Suppressor macrophage treated with lipopolysaccharide for 1 hour (primary cell): ENCODE results near the gene PCDH12.

Source experiments
- DNase-seq, 3 donors: peaks; one replicate each; pipeline ENCODE4 v3.0.0-alpha.2; 2020 to 2022

The PCDH12 gene

DNA sequence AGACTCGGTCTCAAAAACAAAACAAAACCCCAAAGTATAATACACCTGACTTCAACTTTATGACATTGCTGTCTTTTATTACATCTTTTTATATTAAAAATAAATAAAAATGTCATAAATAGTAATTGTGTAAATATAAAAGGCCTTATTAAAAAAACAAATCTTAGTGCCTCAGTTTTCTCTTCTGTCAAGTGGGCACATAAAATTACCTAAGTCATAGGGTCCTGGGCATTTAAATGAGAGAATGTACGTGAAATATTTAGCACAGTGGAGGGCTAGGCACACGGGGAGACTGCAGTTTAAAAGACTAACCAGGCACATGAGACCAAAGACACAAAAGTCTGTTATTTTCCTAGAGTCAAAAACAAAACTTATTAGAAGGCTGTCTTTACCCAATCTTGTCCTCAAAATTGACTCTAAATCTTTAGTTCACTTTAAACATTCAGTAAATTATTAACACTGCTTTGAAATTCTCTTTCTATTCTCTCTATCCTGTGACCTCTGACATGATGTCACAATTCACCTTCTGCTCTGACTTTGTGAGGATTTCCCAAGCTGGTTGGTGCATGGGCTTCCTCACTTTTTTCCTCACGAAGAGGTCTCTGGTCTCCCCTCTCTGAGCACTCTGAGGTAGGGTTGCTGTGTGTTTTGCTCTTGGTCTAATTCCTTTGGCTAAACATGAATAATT lies 8.4 kb upstream of the PCDH12 start:
- no peak for DNase-seq

DNA sequence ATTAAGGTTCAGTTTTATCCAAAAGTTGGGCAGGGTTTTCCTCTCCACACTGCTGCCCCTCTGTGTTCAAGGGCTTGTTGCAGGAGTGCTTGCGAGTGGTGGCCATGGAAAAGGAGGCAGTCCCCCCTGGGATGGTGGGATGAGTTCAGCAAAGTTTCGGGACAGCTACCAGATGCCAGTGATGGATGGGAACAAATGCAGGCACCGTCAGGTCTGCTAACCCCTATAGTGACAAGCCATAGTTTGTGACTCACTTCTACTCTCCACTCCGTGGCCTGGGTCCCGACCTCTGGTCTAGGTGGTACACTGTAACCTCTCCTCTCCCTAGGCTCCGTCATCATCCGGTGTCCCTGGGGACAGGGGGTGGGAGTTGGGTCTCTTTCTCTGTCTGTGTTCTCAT lies 7.1 kb upstream of the PCDH12 start:
- no peak for DNase-seq

DNA sequence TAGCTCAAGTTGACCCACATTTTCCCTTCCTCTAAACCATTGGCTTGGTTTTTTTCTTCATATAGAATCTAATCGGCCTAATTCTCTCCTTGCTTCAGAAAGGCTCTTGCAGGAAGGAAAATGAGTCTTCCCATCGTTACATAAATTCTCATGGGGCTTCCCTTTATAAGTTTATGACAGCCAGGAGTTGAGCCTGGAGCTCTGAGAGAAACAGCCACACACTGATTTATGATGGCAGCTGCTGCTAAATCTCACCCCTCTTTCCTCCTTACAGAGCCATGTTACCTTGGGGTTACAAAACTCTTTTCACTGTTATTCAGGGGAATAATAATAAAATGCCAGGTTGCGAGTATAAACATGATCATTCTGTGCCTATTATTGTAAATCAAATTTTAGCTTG lies 5.7 kb upstream of the PCDH12 start:
- DNase-seq: no peak

DNA sequence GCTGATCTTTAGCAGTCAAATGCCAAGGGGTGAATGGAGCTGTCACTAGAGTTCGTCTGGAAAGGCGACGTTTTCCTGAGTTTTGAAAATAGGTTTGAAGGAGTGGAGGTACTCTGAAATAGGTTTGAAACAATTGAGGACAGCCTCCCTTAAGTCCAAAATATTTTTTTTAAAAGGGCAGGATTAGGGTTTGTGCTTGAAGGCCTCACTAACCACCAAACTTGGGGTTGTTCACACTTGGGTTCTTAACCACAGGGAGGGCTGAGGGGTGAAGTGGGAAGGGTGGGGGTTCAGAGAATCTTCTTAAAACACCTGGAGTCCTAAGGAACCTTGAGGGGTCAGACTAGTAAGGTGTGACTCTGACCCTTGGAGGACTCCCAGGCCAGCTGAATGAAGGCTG lies 3.5 kb upstream of the PCDH12 start:
- DNase-seq: no peak

DNA sequence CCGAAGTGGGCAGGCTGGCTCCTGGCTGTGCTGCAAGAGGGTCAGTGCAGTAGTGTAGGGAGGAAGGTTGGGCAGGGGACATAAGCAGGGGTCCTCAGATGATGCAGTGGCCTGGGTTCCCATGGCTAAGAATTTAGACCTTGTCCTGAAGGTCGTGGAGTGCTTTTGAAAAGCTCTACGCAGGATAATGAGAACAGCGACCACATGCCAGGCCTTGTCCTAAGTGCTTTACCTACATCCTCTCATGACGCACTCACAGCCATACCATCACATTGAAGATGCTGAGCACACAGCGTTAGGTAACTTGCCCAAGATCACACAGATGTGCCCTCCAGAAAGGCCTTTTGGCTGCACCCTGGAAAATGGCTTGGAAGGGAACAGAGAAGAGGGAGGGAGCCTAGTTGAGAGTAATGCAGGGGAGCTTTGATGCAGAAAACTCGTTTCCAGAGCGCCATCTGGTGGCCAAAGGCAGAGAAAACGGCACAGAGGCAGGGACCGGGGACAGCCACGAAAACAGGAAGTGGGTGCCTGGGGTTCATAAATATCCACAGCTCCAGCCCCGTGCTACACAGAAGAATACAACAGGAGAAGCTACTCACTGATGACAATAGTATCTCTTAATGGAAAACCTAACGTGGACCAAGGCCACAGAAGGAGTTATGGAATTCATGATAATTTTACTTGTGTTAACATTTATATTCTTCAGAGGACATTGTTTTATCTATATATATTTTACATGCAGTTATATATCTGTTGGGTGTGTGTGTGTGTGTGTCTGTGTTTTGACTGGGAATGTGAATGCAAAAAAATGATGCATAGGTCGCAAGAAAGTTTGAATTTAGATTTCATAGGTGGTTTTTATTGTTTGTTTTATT lies 2.7 kb upstream of the PCDH12 start:
- peak; percentile 95 to 97 (median 95) for DNase-seq

DNA sequence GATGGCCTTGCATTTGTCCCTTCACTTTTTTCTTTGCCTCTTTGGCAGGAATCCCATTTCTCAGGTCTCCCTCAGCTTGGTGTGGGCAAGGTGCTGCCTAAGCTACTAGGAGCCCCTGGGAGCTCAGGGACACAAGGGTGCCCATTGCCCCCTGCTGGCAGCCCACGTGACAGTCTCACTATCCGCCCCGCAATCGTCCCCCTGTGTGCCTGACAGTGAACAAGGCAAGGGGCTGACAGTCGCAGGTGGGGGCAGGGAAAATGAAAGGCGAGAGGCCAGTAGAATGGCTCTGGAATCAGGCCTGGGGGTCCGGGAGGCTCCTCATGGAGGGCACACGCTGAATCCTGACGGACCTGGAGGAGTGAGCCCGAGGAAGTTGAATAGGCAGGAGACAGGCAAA lies 2.0 kb upstream of the PCDH12 start:
- peak in 1 of 3 donors; percentile 52 for DNase-seq

DNA sequence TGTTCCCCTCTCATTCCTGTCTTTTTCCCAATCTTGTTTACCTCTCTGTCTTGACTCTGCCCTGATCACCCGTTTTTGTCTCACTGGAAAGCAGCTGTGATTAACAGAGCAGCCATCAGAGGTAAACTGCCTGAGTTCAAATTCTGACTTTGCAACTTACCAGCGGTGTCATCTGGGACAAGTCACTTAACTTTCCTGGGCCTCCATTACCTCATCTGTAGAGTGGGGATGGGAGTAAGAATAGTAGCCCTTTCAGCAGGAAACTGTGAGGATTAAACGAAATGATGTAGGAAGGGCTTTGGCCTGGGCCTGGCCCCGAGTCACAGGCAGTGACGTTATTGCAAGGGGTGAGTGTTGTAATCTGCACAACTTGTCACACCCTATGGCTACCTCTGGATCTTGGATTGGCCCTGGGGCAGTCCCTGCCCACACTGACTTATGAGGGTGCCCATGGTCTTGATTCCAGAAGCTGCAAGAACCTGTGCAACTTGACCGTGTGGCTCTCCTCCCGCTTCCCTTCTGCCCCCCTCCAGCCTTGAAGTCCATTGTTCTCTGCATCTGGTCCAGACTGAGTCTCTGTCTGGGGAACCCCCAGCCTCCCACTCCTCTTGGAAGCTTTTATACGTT lies 657 bp upstream of the PCDH12 start:
- peak; percentile 89 to 96 (median 91) for DNase-seq

DNA sequence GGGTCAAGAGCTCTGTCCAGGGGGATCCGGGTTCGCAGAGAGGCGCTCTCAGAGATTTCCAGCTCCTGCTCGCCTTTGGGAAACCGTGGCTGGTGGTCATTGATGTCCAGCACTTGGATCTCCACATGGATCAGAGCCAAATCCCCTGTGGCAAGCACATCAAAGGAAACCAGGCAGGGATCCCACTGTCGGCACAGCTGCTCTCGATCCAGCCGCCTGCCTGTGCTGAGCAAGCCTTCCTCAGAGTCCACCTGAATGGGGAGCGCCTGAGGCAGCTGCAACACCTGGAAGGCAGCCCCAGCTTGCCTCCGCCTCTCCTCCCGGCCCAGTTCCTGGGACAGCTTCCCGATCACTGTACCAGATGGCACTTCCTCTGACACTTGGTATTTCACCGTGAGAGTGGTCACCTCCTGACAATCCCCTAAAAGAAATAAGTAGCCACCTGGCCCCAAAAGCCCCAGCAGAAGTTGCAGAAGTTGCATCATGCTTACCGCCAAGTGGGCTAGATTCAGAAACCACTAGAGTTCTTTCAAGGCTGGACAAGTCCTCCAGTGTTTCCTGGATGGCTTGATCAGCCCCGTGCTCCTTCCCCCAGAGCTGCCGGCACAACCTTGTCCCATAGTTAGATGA lies 520 bp downstream of the PCDH12 start:
- no peak for DNase-seq

DNA sequence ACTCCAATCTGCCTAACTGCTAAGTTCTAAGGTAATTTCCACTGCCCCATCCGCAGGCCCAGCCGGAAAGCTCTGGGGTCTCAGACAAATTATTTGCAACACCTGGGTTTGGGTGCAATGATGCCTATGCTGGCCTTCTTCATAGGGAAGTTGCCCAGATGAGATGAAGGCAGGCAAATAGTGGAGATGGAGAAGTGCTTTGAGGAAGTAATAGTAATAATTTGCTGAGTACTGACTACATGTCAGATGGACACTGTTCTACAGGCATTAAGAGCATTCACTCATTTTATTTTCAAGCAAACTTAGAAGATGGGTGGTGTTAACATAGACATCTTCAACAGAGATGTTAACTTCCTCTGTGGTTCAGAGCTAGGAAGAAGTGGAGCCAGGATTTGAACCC lies 3.8 kb downstream of the PCDH12 start:
- peak; percentile 44 to 69 (median 63) for DNase-seq

DNA sequence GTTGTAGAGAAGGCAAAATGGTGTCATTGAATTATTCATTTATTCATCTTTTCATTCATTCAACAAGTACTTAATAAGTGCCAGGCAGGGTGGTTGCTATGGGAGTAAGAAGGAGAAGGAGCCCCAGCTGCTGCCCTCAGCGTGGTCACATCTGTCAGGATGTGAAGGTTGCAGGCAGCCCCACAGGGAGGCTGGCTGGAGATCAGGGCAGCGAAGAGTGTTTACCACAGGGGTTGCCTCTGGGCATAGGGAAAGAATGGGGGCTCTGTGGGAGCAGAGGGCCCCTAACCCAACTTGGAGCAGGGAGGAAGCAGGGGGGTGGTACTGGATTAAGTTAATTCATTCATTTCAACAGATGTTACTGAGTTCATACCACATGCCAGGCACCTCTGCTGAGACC lies 6.0 kb downstream of the PCDH12 start:
- DNase-seq: no peak

DNA sequence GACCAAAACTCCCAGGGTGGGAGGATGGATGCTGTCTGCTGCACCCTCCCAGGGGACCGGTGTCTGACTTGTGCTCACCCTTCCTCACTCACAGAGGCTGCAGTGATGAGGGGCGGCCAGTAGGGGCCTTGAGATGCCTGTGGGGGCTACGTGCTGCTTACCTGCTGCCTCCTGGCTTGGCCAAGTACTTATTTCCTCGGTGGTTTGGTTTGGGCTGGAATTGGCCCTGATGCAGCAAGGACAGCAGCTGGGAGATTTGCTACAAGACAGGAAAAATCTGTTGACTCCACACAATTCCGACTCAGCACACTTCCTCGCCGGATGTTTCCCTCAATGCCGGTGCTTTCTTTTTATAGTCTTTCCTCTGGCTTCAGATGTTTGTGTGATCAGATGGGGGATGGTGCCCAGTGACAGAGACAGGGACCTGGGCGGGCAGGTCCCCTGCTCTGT lies 6.6 kb downstream of the PCDH12 start:
- no peak for DNase-seq

DNA sequence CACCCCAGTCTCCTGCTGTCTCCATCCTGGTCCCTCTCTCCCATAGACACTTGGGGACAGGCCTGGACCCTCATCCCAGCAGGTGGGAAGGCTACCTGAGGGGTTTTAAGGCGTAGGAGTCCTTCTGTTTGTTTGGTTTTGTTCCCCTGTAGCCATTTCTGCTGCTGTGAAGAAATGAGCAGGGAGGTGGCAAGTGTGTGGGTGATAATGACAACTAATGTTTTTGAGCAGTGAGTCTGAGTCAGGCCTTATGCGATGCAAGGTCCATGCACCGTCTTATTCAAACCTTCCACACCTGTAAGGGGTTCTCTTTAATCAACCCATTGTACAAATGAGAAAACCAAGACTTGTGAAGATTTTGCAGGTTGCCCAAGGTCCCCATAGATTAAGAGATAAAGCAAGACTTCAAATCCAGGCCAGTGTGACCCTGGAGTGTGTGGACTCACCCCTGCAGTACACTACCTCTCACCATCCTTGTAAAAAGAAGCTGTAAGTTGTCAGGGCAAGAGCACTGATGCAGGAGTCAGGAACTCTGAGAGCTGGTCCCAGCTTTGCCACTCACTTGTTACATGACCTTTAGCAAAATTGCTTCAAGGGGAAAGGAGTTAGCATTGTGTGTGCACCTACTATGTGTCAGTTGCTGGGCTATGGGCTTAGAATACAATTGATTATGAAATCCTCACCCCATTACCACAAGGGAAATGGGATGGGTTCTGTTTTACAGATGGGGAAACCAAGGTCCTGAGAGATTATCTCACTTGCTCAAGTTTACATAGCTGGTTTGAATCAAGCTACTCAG lies 7.6 kb downstream of the PCDH12 start:
- peak; percentile 46 to 51 (median 51) for DNase-seq

DNA sequence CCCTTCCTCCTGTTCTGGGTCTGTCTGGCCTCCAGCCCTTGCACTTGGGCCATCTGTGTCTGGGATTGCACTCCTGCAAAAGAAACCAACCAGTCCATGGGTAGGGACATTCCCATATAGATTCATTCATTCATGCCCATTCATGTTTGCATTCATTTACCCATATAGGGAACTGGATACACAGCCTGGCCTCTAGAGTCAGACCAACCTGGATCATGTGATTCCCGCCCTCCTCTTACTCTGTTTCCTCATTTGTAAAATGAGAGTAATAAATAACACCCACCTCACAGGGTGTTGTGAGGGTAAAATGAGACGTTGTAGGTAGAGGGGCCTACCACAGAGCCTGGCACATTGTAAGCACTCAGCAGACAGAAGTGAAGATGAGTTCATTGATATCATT lies 8.5 kb downstream of the PCDH12 start:
- peak in 1 of 3 donors; percentile 34 for DNase-seq

DNA sequence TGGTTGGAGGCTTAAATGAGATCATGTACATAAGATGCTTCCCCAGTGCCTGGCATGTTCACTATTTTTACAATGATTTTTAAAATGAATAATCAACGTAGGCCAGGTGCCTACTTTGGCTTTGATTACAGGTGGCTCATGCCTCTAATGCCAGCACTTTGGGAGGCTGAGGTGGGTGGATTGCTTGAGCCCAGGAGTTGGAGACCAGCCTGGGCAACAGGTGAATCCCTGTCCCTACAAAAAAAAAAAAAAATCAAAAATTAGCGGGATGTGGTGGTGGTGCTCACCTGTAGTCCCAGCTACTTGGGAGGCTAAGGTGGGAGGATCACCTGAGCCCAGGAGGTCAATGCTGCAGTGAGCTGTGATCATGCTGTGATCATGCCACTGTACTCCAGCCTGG lies 9.2 kb downstream of the PCDH12 start:
- DNase-seq: no peak

DNA sequence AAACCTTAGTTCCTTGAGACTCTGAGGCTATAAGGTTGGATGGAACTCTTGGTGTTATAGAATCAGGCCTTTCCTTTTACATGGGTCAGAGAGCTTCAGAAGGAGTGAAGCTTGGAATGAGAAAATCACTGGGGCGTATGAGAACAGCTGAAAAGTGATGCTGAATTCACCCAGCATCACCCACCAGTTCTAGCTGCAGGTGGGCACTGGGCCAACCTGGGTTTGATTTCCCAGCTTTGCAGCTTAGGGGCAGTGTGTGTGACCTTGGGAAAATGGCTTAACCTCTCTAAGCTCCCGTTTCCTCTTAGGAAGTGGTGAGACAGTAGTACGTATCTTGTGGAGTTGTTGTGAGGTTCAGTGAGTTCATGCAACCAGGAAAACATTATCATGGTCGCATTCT lies 10.7 kb downstream of the PCDH12 start:
- no peak for DNase-seq

DNA sequence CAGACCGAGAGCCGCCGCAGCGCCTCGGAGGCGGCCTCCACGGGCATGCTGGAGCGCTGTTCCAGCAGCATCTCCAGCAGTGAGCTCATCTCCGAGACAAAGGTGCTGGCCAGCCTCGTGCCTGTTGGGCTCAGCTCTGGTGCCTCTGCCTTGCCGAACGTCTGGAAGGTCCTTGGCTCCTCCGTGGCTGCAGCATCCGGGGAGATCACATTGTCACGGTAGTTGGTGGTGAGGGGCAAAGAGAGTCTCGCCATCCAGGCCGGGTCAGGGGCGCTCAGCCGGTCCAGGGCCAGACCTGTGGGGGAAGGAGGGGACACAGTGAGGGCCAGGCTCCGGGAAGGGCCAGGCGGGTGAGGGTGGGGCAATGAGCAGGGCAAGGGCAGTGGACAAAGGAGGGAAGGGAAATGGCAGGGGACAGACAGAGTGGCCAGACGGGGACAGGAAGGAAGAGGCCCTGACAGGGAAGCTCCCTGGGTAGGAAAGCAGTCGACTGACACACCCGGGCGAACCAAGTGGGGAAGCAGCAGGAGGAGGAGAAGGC lies 12.4 kb downstream of the PCDH12 start:
- peak in 2 of 3 donors; percentile 27 to 30 for DNase-seq

DNA sequence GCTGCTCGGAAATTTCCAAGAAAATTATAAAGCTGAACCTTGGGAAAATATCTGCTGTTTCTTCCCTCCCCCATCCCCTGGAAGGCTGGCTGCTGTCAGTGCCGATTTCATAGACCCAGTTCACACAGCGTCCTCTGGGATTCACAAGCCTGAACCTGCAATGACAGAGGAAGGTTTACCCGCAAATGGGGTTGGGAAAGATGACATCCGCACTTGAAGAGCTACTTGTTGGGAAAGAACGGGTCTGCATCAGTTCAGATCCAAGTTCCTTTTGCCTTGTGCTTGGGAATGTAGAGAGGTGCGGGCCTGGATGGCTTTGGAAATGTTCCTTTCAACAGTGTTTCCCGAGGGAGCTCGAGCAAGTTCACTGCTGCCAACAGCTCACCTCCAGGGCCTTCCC lies 13.9 kb downstream of the PCDH12 start:
- no peak for DNase-seq

DNA sequence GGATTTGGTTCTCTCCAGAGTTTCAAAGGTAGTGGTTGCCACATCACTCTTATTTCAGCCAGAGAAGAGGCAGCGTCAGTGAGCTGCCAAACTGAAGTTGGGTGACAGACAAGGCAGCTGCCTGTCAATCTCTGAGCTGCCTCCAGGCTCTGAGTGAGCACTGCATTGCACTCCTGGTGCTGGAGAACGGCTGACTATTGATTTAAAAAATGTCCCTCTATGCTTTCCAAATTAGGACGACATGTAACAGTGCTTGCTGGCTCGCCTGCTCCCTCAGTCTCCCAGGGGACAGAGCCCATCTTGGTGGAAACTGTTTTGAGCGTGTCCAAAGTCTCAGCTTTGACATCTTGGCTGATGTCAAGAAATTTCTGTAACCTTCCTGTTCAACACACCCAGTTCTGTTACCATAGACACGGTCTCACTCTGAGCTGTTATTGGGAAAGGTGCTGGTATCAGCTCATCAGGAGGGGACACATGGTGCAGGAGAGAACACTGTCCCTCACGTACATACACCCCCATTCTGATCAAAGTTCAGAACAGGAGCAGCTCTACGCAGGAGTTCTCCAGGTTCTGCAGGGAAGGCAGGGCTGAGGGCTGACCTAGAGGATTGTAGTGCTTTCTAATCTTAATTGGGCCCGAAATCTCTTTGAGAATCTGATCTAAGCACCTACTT lies 15.7 kb downstream of the PCDH12 start:
- no peak for DNase-seq

DNA sequence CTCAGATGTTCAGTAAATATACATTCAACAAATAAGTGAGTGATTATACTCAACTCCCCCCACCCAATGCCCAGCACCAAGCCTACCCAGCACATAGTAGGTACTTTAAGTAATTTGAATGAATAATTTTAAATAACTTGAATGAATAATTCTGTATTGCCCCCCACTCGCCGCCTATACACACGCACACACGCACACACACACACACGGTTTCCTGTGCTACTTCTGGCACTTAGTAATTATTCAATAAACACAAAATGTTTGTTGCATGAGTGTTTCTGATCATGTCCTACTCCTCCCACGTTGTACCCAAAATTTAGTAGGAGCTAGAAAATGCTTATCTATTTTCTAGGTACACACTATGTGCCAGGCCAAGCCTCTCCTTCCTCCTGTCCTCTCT lies 16.2 kb downstream of the PCDH12 start:
- no peak for DNase-seq

DNA sequence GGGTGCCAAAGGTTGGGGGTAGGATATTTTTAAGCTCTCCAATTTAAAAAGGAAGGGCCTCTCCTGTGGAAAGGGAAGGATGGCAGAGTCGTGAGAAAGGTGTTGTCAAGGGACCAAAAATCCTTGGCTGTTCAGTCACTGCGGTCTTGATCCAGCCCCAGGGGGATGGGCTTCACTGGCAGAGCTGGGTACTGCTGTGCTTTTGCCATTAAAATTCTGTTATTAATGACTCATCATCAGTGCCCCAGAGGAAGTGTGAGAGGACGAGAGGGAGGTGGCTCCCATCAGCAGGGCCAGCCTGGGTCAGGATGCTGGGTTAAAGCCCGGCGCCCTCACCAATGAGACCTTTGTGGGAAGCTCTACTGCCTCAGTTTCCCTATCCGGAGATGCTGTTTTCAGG lies 16.7 kb downstream of the PCDH12 start:
- peak; percentile 39 to 50 (median 45) for DNase-seq

DNA sequence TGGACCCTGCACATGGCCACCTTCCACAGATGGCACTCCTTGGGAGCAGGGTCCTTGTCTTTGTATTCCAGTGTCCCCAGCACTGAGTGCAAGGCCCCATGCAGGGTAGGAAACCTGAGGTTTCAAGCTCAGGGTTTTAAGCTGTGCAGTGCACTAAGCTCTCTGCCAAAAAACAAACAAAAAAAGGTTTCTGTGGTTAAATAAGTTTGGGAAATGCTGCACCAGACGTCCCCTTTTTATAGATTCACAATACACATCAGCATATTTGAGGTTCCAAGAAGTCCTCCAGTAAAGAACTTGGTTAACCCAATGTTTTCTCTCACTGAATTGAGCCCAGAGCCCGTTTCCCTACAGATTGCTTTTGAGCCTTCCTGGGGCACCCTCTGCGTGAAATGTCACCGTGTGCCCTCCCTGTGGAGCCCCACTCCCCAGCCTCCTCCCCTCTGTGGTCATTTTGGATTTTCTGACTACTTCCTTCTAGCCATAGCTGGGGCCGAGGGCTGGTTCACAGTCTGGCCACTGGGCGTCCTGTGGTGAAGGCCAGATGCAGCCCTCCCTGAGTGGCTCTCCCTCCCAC lies 17.2 kb downstream of the PCDH12 start:
- DNase-seq: peak; percentile 65 to 72 (median 71)
